SW 1271 (cell line): ENCODE measurements around the gene SRSF11.
"Not testable (repeated sequence)": the region's sequence is repeated elsewhere in the genome, so short reads cannot be mapped to it uniquely, and the experiment has no call there.

Experiments used
- DNase-seq, 2 experiments: peaks; one replicate each; lab custom pipeline; 2025; lab: John Stamatoyannopoulos, UW

SRSF11 gene, protein sequence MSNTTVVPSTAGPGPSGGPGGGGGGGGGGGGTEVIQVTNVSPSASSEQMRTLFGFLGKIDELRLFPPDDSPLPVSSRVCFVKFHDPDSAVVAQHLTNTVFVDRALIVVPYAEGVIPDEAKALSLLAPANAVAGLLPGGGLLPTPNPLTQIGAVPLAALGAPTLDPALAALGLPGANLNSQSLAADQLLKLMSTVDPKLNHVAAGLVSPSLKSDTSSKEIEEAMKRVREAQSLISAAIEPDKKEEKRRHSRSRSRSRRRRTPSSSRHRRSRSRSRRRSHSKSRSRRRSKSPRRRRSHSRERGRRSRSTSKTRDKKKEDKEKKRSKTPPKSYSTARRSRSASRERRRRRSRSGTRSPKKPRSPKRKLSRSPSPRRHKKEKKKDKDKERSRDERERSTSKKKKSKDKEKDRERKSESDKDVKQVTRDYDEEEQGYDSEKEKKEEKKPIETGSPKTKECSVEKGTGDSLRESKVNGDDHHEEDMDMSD

DNA sequence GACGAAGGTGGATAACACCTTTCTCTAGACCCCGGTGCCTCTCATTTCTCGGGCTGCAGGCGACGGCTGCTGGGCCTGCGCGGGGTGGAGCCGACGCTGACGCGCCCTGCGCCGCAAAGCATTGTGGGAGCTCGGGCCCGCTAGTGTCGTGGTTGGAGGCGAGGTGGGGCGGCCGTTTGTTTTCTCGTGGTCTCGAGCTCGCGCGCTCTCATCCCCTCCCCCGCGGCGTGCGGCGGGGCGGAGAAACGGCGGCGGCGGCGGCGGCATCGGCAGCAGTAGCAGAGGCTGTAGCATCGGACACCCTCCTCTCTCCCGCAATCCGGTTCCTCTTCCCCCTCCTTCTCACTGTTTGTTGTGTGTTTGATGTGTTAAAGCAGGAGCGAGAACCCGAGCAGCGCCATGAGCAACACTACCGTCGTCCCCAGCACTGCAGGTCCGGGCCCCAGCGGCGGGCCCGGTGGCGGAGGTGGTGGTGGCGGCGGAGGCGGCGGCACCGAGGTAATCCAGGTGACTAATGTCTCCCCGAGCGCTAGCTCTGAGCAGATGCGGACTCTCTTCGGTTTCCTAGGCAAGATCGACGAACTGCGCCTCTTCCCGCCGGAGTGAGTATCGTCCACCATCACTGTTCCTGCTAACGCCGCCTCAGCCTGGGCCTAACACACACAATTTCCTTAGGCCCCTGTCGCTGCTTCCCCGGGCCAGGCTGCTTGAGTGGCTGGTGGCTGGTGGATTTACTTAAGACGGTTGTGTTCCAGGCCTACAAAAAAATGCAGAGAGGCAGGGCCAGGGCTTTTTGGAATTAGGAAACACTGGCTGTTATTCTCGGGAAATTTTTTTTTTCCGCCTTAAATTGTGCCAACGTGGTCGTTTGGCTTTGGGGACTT lies at the start of gene SRSF11:
TSS of gene SRSF11 (plus strand) at position 143 of the 884 bp plus-strand sequence. CDS start at position 400, 257 bp downstream.
- peak; percentile 66 to 87 for DNase-seq

DNA sequence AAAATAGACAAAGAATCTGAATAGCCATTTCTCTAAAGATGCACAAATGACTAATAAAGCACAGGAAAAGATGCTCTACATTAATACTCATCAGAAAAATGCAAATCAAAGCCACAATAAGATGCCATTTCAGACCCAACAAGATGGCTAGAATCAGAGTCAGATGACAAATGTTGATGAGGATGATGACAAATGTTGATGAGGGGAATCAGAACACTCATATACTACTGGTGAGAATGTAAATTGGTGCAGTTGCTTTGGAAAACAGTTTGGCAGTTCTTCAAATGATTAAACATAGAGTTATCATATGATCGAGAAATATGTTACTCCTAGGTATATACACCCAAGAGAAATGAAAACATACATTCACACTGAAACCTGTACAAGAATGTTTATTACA lies 49.7 kb upstream of the SRSF11 start:
- DNase-seq: no peak

- not testable (repeated sequence) for DNase-seq
Observed at GRCh38 chr1:70185181-70185580, 36.0 kb upstream of the SRSF11 start.

DNA sequence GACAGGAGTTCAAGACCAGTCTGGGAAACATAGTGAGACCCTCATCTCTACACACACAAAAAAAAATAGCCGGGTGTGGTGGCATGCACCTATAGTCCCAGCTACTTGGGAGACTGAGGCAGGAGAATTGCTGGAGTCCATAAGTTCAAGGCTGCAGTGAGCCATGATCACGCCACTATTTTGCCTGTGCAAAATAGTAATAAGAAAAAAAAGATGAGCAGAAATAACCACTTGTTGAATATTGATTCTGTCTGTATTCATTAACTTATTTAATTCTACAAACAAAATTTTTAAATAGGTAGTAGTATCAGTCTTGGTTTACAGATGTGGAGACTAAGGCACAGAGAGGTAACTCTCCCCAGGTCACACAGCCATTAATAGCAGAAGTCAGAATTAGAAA lies 32.7 kb upstream of the SRSF11 start:
- DNase-seq: no peak

GRCh38 chr1:70190180-70190579 lies 31.0 kb upstream of the SRSF11 start:
- no peak for DNase-seq

- DNase-seq: not testable (repeated sequence)
Observed at GRCh38 chr1:70192446-70192845, 28.7 kb upstream of the SRSF11 start.

GRCh38 chr1:70194601-70195000 lies 26.6 kb upstream of the SRSF11 start:
- no peak for DNase-seq

- no peak for DNase-seq
Observed at GRCh38 chr1:70195342-70195741, 25.8 kb upstream of the SRSF11 start.

- DNase-seq: no peak
Observed at GRCh38 chr1:70196333-70196732, 24.8 kb upstream of the SRSF11 start.

GRCh38 chr1:70200065-70200464 lies 21.1 kb upstream of the SRSF11 start:
- DNase-seq: no peak

DNA sequence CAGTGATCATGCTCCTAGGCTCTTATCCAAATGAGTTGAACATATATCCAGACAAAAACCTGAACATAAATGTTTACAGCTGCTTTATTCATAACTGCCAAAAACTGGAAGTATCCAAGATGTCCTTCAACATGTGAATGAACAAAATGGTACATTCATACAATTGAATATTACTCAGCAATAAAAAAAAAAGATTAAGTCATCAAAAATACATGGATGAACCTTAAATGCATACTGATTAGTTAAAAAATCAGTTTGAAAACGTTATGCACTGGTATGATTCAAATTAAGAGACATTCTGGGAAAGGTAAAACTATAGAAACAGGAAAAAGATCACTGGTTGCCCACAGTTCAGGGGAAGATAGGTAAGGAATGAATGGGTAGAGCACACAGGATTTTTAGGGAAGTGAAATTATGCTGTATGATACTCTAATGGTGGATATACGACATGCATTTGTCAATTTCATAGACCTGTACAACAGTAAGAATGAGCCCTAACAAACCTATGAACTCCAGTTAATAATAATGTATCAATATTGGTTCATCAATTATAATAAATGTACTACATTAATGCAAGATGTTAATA lies 18.9 kb upstream of the SRSF11 start:
- DNase-seq: no peak

GRCh38 chr1:70204139-70204538 lies 17.0 kb upstream of the SRSF11 start:
- no peak for DNase-seq

GRCh38 chr1:70204600-70204999 lies 16.6 kb upstream of the SRSF11 start:
- no peak for DNase-seq

- DNase-seq: no peak
Observed at GRCh38 chr1:70205071-70205433, 16.1 kb upstream of the SRSF11 start.

DNA sequence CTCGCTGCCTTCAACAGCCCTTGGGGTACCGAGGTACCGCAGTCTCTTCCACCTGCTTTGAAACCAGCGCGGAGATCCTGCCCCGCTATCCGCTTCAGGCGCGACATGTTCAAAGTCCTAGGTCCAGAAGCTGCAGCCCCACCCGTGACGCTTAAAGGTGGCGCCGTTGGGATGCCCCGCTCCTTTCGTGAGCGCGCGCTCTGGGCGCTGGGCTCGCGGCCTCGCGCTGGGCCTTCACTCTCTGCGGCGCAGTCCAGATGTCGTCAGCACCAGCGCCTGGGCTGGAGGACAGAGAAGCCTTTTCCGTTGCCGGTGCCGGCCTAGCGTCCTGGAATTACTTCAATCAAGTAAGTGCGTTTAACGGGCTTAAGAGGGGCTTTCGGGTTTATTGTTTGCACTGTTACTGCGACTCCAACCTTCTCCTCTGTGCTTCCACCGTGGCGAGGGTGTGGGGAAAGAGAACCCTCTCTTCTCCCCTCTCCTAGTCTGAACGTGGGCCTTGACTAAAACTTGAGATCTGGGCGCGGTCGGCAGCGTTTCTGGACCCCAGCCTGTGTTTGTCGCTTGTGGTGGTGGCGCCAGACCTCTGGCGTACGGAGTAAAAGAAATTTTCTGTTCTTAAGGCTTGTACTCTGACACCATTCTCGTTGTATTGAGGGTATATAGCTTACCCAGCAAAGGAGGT lies 15.6 kb upstream of the SRSF11 start, which contains the start of gene LRRC40:
TSS of gene LRRC40 (minus strand) at position 146 of the 685 bp plus-strand sequence. CDS start at position 107, 39 bp downstream.
- peak; percentile 72 to 86 for DNase-seq

DNA sequence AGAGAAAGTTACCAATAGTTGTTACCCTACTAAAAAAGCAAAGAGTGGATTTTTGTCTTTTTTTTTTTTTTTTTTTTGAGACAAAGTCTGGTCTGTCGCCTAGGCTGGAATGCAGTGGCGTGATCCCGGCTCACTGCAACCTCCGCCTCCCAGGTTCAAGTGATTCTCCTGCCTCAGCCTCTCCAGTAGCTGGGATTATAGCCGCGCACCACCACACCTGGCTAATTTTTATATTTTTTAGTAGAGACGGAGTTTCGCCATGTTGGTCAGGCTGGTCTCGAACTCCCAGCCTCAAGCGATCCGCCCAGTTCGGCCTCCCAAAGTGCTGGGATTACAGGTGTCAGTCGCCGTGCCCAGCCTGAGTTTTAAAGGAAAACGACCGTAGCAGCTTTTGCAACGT lies 14.3 kb upstream of the SRSF11 start:
- not testable (repeated sequence) for DNase-seq

- DNase-seq: no peak
Observed at GRCh38 chr1:70207492-70207891, 13.7 kb upstream of the SRSF11 start.

DNA sequence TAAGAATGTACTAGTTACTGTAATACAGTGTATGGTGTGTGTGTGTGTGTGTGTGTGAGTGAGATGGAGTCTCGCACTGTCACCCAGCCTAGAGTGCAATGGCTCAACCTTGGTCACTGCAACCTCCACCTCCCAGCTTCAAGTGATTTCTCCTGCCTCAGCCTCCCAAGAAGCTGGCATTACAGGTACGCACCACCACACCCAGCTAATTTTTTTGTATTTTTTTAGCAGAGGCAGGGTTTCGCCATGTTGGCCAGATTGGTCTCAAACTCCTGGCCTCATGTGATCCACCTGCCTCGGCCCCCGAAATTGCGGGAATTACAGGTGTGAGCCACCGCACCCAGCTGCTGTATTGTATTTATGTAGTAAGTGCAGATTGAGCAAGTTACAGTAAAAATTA lies 12.9 kb upstream of the SRSF11 start:
- DNase-seq: no peak

GRCh38 chr1:70210820-70211219 lies 10.4 kb upstream of the SRSF11 start:
- DNase-seq: no peak

DNA sequence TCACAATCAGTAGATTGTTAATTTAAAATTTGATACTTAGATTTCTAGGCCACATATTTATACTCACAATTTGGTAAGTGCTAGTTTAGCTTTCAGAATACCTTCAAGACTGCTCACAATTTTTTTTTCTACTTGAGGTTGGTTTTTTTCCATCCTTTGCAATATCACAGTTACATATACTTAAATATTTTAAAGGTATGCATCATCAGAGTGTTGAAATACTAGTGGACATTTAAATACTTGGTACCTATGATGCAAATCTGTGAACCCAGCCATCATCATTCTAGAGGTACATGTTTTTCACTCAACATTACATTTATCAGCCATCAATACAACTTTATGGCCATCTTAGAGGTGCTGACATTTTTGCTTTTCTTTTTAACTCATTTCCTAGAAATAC lies 9.6 kb upstream of the SRSF11 start:
- no peak for DNase-seq

- no peak for DNase-seq
Observed at GRCh38 chr1:70220015-70220414, 1.2 kb upstream of the SRSF11 start.
